NCI-H446 (cell line): ENCODE measurements around the gene BARX1.
"Not testable (repeated sequence)": the region's sequence is repeated elsewhere in the genome, so short reads cannot be mapped to it uniquely, and the experiment has no call there.

Experiments
- DNase-seq, 2 experiments: peaks; one replicate each; lab custom pipeline; 2025; lab: John Stamatoyannopoulos, UW

The BARX1 gene

DNA sequence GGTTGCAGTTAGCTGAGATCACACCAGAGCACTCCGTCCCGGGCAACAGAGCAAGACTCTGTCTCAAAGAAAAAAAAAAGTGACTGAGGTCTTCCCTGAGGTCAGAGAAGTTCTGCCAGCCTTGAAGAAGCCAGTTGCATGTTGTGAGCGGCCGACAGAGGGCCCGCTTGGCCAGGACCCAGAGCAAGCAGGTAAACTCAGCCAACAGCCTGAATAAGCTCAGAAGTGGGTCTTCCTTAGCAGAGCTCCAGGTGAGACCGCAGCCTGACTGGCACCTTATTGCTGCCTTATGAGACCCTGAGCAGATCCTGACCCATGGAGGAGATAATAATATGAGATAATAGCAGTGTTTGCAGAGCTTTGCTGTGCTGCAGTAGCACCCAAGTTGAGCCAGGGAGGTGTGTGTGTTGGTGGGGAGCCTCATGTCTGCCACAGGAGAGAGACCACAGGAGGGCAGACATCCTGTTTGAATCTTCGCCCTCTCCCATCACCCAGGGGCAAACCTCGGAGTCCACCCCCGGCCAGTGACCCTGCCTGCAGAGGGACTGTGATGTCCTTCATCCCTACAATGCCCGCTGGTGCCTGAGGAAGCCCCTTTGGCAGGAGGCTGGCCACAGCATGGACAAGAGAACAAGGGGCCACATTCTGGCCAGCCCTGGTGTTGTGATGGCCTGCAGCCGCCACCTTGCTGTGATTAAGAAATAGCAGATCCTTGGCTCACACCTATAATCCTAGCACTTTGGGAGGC, 10.8 kb upstream of the BARX1 start:
- no peak for DNase-seq

DNA sequence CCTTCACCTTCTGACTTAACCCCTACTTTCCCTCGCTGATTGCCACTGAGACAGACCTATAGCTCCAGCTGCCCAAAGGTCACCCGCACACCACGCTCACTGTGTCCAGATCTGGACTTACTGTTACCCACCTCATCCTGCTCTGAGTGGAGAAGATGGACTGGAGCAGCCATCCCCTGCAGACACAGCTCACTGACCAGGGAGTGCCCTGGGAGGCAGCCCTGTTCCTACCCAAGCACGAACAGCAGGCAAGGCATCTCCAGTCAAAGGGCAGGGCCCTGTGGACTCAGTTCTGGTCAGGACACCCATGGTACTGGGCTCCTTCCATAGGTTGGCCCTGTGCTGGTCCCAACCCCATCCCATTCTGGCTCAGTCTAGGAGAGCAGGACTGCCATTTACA, 9.5 kb upstream of the BARX1 start:
- DNase-seq: no peak

DNA sequence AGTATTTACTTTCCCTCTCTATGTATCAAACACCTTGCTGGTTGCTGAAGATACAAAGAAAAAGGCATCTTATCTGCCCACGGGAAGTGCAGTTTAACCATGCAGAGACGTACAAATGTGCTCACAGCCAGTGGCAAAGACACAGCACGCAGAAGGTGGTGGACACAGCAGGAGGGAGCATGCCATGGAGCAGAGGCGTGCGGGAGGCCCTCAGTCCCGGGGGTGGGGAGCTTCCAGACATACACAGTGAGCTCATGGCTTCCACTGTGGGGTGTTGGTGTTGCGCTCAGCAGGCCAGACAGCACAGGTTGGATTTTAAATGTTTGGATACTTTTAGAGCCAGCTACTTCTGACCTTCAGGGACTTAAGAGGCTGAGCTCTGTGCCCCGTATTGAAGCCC, 8.8 kb upstream of the BARX1 start:
- DNase-seq: no peak

DNA sequence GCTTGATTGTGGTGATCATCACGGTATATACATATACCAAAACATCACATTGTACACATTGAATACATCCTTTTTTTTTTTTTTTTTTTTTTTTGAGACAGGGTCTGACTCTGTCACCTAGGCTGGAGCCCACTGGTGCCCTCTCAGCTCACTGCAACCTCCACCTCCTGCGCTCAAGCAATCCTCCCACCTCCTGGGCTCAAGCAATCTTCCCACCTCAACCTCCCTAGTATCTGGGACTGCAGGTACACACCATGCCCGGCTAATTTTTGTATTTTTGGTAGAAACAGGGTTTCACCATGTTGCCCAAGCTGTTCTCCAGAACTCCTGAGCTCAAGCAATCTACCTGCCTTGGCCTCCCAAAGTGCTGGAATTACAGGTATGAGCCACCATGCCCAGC, 8.3 kb upstream of the BARX1 start:
- not testable (repeated sequence) for DNase-seq

DNA sequence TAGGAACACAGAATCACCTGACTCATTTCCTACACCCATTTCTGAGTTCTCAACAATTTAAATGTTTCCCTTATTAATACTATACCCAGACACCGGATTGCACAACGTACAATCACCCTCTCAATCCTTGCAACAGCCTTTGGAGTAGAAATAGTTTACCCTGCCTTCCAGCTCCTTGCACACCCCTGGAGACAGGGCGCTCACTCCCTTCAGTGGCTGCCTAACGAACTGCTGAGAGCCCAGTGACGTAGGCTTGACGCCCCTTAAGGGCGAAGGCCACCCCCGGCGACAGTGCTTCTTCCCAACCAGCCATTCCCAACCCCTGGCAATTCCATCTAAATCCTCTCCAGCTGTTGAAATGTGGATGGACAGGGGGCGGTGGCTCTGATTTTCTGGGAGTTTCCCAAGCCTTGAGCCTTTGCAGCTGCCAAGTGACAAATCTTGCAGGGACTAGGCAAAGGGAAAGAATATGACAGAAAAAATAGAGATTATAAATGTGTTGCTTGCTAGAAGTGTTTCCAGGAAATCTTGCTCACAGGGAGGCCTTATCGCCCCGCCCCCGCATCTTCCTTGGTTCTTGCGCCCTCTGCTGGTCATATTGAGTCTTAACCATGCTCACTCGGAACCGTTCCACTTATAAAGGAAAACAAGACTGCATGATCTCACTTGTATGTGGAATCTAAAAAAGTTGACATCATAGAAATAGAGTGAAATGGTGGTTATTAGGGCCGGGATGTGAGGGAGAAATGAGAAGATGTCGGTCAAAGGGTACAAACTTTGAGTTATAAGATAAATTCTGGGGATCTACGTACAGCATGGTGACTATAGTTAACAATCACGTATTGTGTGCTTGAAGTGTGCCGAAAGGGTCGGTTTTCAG, 7.6 kb upstream of the BARX1 start:
- DNase-seq: peak; percentile 39 to 70

DNA sequence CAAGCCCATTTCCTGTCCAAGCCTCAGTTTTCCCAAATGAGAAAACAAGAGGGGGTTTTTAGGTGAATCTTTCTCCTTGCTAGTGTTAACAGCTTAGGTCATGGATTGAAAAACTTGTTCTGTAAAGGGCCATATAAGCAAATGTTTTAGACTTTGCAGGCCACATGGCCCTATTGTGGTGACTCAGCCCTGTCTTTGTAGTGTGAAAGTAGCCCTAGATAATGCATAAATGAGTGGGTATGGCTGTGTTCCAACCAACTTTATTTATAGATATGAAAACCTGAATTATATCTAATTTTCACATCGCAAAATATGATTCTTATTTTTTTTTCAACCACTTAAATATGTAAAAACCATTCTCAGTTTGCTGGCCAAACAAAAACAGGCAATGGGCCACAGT, 6.9 kb upstream of the BARX1 start:
- no peak for DNase-seq

DNA sequence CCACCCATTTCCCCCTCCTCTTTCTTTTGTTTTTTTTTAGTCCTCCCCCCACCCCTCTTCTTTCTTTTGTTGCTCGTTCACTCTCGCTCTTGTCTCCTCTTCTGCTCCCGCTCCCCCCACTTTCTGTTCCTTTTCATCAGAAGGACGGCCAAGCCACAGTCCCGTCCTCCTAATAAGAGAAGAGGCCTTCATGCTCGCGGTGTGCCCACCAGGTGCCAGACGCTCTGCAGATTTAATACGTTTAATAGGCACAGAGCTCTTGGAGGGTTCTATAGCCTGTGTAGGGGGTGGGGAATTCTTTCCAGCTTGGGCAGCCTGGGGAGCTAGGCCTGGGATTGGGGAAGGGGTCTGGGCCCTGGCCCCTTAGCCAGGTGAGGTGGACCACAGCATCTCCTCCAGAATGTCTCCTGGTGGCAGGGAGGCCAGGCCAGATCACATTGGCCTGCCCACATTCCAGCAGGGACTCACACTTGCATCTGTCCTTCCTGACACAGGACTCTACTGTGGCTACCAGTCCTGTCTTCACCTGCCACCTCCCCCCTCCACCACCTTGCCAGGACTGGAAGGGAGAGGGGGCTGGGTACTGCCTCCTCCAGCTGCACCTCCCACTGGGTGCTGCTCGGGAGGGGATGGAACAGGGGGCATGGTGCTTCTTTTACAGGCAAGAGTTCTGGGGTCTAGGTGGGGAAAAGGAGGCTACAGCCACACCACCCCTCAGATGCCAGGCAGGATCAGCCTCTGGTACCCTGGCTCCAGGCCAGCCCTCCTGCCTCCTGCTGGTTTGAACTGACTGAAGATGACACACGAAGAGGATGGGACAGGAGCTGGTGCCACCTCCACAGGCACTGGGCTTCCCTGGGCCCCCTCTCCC, 6.1 kb upstream of the BARX1 start:
- DNase-seq: no peak

DNA sequence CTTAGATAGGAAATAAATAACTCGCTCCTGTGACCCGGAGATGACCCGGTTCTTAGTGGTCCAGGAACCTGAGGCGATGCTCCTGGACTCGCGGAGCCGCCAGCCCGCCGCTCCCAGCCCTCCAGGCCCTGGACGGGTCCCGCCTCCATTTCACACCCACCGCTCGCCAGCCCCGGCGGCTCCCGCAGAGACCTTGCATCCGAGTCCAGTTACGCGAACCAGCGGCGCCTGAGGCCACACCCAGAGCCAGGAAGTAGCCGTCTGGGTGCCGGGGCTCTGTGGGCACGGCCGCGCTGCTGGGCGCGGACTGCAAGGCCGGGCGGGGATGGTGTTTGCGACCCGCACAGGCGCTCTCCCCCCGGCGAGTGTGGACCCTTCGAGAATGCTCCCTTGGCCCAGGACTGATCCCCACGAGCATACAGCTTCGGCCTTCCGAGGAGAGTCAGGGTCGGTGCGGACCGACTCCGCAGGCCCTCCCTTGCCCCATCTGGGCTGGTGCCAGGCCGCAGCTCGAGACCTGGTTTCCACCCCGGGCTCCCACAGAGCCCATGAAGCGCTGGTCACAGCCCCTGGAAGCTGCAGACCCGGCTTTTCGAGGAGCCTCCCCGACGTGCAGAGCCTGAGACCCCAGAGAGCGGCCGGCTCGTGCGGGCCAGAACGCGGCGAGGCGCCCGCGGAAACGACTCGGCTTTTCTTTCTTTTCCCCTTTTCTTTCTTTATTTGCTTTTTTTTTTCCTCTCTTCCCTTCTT, 5.2 kb upstream of the BARX1 start:
- DNase-seq: no peak

DNA sequence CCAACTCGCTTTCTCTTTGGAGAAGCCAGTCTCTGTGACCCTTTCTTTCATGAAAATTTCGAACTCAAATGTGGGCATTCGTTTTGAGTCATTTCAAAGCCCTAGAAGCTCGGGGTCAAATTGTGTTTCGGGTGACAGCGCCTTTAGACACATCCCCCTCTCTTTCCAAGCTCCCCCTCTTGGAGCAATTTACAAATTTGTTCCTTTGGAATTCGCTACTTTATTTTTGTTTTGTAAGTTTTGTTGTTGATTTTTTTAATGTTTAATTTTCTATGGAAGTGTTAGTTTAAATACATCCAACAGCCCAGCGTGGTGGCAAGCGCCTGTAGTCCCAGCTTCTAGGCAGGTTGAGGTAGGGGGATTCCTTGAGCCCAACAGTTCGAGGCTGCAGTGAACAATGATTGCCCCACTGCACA, 4.6 kb upstream of the BARX1 start:
- DNase-seq: no peak

DNA sequence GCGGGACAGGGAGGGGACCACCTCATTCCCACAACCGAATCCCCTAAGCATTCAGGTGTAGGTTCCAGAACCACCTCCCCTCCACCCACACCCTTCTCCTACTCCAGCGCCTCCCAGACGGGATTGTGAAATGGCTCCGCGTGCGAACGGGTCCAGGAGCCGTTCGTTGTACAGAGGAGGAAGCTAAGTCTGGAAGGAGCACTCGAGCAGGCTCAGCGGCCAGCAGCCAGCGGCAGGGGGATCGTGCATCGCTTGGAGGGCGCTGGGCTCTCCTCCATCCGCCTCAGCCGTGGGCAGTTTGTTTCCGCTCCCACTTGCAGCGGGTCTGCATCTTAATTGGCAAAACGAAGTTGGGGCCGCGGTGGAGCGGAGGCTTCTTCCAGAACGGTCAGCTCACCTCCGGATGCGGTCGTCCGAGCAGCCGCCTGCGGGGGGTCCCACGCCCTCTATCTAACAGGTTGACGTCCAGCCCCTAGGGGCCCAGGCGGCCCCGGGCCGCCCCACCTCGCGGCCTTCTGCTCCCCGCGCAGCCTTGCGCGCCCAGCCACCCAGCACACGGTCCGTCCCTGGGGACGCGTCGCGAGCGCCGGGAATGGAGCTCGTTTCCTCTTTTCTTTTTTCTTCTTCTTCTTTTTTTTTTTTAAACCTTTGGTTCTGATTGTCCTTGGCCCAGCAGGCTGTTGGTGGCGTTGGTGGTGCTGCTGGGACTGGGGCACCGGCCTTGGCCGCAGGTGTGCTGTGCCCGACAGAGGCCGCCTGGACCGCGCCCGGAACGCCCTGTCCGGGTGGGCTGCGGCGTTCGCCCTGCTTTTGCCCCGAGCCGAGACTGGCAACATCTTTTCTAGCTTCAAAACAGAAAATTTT, 3.9 kb upstream of the BARX1 start:
- no peak for DNase-seq

DNA sequence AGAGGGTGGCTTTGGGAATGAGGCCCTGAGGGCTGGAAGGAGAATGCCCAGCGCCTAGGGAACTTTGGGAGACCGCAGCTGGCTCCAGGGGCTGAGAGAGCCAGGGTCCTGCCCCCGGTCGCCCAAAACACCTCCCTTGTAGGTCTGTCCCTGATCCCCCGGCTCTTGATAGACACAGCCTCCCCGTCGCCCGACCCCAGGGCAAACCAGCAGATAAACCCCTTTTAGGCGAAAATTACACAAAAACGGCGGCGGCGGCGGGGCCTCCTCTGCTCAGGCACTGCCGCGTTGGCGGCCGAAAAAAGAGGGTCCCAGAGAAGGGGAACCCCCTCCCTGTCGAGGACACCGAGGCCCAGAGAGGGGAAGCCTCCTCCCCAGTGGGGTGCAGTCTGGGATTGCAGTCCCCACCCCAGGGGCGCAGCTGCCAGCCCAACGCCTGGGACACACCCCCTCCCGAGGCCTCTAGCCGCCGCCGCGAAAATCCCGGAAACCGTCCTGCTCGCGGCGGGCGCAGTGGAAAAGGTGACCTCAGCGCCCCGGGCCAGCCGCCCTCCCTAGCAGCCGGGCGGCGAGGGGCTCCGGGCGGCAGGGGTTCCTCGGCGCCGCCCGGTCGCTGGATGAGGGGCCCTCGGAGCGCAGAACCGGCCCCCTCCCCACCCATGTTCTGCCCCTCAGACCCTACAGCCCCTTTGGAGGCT, 3.1 kb upstream of the BARX1 start:
- DNase-seq: no peak

DNA sequence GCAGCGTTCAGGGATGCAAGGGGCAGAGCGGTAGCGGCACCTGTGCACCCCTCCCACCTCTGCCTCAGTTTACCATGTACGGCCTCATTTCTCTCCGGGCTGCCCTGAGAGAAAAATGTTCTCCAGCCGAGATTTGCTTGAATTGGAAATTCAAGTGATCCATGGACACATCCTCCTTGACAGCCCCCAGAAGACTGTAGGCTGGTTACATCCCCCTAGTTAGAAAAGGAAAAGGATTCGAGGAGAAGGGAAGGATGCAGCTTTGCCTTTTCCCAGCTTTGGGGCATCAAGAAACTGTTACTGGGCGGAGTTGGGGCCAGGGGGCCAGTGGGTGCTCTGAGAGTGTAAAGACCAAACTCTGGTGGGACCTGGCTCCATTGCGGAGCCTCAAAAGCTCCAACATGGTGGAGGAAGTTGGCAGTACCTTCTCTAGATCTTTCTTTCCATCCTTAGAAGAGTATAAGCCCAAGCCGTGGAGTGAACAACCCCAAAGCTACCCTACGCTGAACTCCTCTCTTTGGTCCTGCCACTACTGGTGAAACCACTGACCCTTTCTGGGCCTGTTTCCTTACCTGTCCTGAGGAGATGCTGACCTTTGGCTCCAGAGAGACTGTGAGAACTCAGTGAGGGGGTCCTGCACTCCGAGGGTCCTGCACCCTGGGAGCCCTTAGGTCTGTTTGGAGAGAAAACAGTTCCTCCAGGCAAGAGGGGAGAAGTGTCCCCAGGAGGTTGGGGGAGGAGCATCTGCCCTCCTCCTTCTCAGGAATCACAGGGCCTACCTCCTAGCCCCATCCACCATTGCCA, 1.0 kb upstream of the BARX1 start:
- no peak for DNase-seq

DNA sequence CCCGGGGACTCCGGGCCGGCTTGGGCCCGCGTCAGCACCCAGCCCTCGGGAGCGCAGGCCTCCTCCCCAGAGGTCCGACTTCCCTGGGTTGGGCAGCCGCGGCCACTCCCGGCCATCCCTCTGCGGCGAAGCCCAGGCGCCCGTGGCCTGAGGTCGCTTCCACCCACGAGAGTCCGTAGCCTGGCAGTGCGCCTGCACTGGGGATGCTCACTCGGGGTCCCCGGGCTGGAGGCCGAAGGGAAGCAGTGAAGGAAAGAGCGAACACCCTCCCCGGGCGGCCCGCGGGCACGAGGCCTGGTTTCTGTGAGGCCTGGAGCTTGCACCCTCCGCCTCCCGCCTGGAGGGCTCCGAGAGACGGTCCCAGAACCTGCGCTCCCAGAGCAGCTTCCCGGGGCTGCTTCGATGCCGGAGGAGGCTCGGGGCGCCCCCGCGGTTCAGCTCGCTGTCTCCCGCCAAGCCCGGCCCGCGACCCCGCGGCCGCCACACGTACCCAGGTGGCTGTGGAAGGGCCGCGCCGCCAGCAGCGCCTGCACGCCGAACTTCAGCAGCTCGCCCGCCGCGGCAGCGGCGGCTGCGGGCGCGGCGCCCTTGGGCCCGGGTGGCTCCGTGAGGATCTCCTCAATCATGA, 607 bp downstream of the BARX1 start:
- no peak for DNase-seq

DNA sequence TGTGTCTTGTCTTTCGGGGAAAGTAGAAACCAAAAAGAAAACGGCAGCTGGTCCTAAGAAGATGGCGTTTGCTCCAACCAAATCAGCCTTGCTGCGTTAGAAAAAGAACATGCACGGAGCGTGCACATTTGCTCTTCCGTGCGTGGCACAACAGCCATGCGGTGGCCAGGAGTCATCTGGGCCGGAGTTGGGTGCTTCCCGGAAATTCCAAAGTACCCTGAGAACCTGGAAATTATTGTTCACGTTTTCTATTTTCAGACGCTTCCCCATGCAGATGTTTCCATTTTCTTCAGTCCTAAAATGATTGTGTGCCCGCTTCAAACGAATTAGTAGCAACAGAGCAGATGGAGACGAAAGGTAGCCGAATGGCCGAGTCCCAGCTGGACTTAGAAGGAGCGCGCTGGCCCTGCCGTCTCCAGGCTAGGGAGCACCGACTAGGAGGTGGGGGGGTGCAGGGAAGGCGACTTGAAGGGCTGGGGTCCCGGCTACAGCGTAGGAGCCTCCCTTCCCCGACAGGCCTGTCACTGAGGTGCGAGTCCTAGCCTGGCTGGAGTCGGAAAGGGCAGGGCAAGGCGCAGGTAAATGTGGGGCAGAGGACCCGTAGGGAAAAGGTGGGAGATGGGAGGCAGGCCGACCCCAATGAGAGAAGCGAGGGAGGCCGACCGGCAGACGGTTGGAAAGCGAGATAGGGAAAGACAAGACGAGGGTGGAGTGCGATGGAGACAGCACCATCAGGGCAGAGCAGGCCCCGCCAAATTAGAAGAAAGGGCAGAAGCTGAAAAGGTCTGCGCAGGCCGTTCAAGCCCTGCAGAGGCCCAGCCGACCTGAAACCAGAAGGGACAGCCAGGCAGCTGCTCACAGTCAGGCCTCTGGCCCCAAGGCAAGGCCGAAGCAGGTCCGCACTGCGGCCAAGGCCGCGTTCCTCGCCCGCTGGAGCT, 1.4 kb downstream of the BARX1 start:
- DNase-seq: no peak

DNA sequence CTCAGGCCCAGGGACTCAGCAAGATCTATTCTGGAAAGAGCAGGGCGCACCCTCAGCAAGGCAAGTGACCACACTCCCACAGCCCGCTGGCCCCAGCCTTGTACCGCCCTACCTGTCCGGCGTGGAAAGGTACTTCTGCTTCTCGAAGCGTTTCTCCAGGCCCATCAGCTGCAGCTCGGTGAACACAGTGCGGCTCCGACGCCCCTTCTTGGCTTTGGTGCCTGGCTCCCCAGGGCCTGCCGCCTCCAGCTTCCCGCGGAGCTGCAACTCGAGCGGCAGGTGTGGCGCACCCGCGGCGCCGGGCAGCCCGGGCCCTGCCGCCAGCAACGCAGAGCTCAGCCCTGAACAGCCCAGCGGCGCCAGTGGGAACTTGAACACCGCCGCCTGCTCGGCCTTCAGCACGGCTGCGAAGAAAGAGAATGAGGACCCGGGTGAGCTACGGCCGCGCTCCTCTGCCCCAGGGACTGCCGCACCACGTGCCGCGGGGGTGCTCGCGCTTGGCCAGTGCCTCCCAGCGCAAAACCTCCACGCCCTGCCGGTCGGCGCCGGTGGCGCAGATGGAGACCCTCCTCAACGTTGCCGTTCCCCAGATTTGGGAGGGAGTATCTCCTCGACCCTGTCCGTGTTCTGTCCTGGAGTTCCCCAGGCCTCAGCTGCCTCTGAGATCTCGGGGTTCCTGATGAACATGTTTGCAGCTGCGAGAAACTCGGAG, 2.2 kb downstream of the BARX1 start:
- no peak for DNase-seq

DNA sequence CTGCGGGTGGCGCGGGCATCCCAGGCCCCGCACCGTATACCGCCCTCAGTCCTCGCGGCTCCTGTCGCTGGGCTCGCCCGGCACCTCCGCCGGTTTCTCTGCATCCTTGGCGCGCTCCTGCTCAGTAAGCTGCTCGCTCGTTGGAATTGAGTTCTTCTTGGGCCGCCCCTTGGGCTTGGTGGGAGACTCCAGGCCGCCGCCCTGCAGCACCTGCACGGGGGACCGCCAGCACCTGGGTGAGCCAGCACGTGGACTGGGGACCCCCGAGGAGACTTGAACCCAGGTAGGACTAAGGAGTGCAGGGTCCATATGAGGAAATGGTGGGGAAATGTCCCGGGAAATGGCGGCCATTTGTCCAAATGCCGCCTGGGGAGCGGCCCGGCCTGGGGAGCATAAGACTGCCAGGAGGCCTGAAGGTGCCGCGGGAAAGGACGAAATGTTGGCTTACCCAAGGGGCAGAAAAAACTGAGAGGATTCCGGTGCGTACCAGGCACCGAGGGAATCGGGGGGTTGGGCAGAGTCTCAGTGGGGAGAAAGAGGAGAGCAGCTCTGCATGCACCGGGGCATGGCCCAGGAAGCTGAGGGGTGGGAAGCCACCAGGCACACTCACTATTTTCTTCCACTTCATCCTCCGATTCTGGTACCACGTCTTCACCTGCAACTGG, 2.9 kb downstream of the BARX1 start:
- no peak for DNase-seq
